ENCODE results near the gene SLC6A11.

DNA sequence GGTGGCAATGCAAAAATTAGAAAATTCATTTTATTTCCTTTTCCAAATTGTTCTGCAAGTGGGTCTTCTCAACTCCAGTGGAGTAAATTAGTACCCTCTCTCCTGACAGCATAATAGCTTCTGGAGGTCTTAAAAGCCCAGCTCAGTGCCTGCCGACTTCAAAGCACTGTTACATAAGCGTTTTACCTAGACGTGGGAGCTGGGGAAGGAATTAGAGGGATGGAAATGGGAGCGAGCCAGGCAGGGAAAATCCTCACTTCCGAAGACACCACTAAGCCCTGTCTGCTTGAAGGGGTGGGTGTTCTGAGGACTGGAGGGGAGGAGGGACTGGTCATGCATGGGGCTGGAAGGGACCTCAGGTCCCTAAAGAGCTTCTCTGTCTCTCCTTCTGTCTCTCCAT, 99.3 kb downstream of the SLC6A11 start:
- no peak for TF ChIP-seq CTCF (IDR thresholded peaks at IDR 0.05; ENCODE audit: low read length)
- TF ChIP-seq EZH2 (IDR thresholded peaks at IDR 0.05; ENCODE audit: borderline replicate concordance, low read length), result no peak
